Stimulated activated naive B cell treated with anti-CD40 and anti-IgM and Interleukin-4, amounts not matched to agents 10 μg/mL and 1 μg/mL and 100 μg/mL, for 72 hours (primary cell): ENCODE results near the gene SHOX.

ENCODE experiments used
- ATAC-seq, 2 donors: fragments of 150-1000 bp; cut with Tn5 transposase; replicated peaks; 2 replicates each; pipeline ENCODE4 v1.10.0; 2021; ENCODE audit warnings: moderate library complexity in 1 of 2
- DNase-seq: peaks from one replicate; pipeline ENCODE4 v3.0.0; 2021
- H3K27ac Mint-ChIP-seq: one replicate; pipeline ENCODE4 v1.8.0; 2022; ENCODE audit warnings: mild to moderate bottlenecking, mixed read lengths
- H3K27me3 Mint-ChIP-seq, 2 donors: one replicate each; pipeline ENCODE4 v1.8.0; 2022; ENCODE audit warnings: mixed read lengths in 2 of 2
- H3K36me3 Mint-ChIP-seq, 2 donors: one replicate each; pipeline ENCODE4 v1.8.0; 2022; ENCODE audit warnings: mixed read lengths in 2 of 2, mild to moderate bottlenecking in 1 of 2
- H3K4me1 Mint-ChIP-seq, 2 donors: one replicate each; pipeline ENCODE4 v1.8.0; 2022; ENCODE audit warnings: mixed read lengths in 2 of 2, mild to moderate bottlenecking in 1 of 2
- H3K4me3 Mint-ChIP-seq, 2 donors: one replicate each; pipeline ENCODE4 v1.8.0; 2022; ENCODE audit warnings: mild to moderate bottlenecking in 2 of 2, mixed read lengths in 2 of 2, moderate library complexity in 1 of 2
- H3K9me3 Mint-ChIP-seq, 2 donors: one replicate each; pipeline ENCODE4 v1.8.0; 2022; ENCODE audit warnings: mixed read lengths in 2 of 2, mild to moderate bottlenecking in 1 of 2

Gene SHOX

DNA sequence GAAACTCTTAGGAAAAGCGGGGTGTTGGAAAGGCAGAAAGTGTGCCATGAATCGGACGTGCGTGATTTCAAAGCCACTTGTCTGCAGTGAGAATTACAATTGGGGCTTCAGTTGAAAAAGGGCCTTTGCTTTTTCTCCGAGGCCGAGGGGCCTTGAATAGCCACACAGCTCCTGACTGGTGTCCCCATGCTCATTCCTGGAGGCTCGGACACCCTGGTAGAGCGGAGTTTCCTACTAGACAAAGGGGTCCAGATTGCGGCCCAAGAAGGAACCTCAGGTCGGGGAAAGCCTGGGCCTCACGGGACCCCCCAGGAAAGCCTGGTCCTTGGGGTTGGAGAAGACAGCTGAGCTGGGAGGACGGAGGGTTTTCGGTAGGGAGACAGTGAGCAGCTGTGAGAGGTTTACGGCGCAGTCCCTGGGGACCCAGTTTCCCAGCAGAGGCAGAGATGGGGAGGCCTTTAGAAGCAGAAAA is 3.0 kb upstream of the SHOX start:
- DNase-seq (no peak), ATAC-seq (peak in 1 of 2 donors; percentile 22)
- no peak overlapping the region for H3K4me3 Mint-ChIP-seq
- H3K9me3 Mint-ChIP-seq, result peaks cover 6 to 8% of the 10 kb centered on the region in 2 donors
- peaks cover 69 to 93% of the 10 kb centered on the region in 2 donors for H3K27me3 Mint-ChIP-seq
- peak overlapping the region; percentile 14 for H3K27ac Mint-ChIP-seq
- H3K4me1 Mint-ChIP-seq, result peaks cover 29 to 49% of the 10 kb centered on the region in 2 donors
- H3K36me3 Mint-ChIP-seq, result peaks cover 2 to 7% of the 10 kb centered on the region in 2 donors

DNA sequence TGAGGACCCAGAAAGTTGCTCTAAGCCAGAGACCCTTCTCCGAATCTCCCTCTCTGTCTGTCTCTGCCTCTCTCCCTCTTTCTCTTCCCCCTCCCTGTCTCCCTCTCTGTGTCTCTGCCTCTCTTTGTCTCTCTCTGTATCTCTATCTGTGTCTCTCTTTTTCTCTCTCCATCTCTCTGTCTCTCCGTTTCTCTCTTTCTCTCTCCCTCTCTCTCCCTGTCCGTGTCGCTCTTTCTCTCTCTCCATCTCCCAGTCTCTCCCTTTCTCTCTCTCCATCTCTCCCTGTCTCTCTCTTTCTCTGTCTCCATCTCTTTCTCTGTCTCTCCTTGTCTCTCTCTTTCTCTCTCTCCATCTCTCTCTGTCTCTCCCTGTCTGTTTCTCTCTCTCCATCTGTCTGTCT is 2.6 kb upstream of the SHOX start:
- no peak for ATAC-seq
- H3K36me3 Mint-ChIP-seq, result peaks cover 2 to 7% of the 10 kb centered on the region in 2 donors
- peaks cover 69 to 93% of the 10 kb centered on the region in 2 donors for H3K27me3 Mint-ChIP-seq
- no peak for DNase-seq
- H3K4me3 Mint-ChIP-seq, result no peak overlapping the region
- peaks cover 26 to 49% of the 10 kb centered on the region in 2 donors for H3K4me1 Mint-ChIP-seq
- peaks cover 6 to 8% of the 10 kb centered on the region in 2 donors for H3K9me3 Mint-ChIP-seq
- H3K27ac Mint-ChIP-seq, result no peak overlapping the region

GRCh38 chrX:629230-630006 is 1.2 kb upstream of the SHOX start:
- ATAC-seq, result no peak
- H3K27ac Mint-ChIP-seq, result peak overlapping the region; percentile 37
- H3K27me3 Mint-ChIP-seq, result peaks cover 73 to 96% of the 10 kb centered on the region in 2 donors
- H3K4me1 Mint-ChIP-seq, result peaks cover 24 to 41% of the 10 kb centered on the region in 2 donors
- peak overlapping the region in 1 of 2 donors; percentile 36 for H3K4me3 Mint-ChIP-seq
- peaks cover 2 to 7% of the 10 kb centered on the region in 2 donors for H3K36me3 Mint-ChIP-seq
- peaks cover 6 to 8% of the 10 kb centered on the region in 2 donors for H3K9me3 Mint-ChIP-seq
- DNase-seq, result no peak

GRCh38 chrX:630007-630611 is 482 bp upstream of the SHOX start:
- ATAC-seq (no peak), DNase-seq (no peak)
- Mint-ChIP-seq H3K27me3 (peaks cover 68 to 93% of the 10 kb centered on the region in 2 donors), H3K27ac (peak overlapping the region; percentile 87), H3K9me3 (peaks cover 6 to 8% of the 10 kb centered on the region in 2 donors), H3K36me3 (peaks cover 2 to 7% of the 10 kb centered on the region in 2 donors), H3K4me3 (peak overlapping the region in 1 of 2 donors; percentile 28), H3K4me1 (peaks cover 23 to 38% of the 10 kb centered on the region in 2 donors)

DNA sequence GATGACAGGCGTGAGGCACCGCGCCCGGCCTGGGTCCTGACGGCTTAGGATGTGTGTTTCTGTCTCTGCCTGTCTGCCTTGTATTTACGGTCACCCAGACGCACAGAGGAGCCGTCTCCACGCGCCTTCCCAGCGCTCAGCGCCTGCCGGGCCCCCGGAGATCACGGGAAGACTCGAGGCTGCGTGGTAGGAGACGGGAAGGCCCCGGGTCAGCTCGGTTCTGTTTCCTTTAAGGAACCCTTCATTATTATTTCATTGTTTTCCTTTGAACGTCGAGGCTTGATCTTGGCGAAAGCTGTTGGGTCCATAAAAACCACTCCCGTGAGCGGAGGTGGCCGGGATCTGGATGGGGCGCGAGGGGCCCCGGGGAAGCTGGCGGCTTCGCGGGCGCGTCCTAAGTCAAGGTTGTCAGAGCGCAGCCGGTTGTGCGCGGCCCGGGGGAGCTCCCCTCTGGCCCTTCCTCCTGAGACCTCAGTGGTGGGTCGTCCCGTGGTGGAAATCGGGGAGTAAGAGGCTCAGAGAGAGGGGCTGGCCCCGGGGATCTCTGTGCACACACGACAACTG is 1.3 kb downstream of the SHOX start:
- H3K27me3 Mint-ChIP-seq, result peaks cover 61 to 86% of the 10 kb centered on the region in 2 donors
- H3K36me3 Mint-ChIP-seq, result peaks cover 0 to 2% of the 10 kb centered on the region in 2 donors
- H3K4me1 Mint-ChIP-seq, result peaks cover 20 to 34% of the 10 kb centered on the region in 2 donors
- ATAC-seq (no peak), DNase-seq (no peak)
- peak overlapping the region; percentile 89 for H3K27ac Mint-ChIP-seq
- peaks cover under 1 to 2% of the 10 kb centered on the region in 2 donors for H3K9me3 Mint-ChIP-seq
- peak overlapping the region in 1 of 2 donors; percentile 37 for H3K4me3 Mint-ChIP-seq

GRCh38 chrX:632366-633042 is 1.9 kb downstream of the SHOX start:
- H3K27me3 Mint-ChIP-seq, result peaks cover 59 to 85% of the 10 kb centered on the region in 2 donors
- no peaks in the 10 kb centered on the region for H3K9me3 Mint-ChIP-seq
- H3K36me3 Mint-ChIP-seq, result no peaks in the 10 kb centered on the region
- no peak for DNase-seq
- peaks cover 23 to 36% of the 10 kb centered on the region in 2 donors for H3K4me1 Mint-ChIP-seq
- peak overlapping the region; percentile 89 for H3K27ac Mint-ChIP-seq
- ATAC-seq, result no peak
- H3K4me3 Mint-ChIP-seq, result no peak overlapping the region

- Mint-ChIP-seq H3K4me1 (peaks cover 26 to 37% of the 10 kb centered on the region in 2 donors), H3K27ac (peak overlapping the region; percentile 89), H3K4me3 (no peak overlapping the region), H3K9me3 (no peaks in the 10 kb centered on the region), H3K36me3 (no peaks in the 10 kb centered on the region), H3K27me3 (peaks cover 61 to 85% of the 10 kb centered on the region in 2 donors)
- DNase-seq (no peak), ATAC-seq (no peak)
These were observed 2.7 kb downstream of the SHOX start for GRCh38 chrX:633043-633984.

DNA sequence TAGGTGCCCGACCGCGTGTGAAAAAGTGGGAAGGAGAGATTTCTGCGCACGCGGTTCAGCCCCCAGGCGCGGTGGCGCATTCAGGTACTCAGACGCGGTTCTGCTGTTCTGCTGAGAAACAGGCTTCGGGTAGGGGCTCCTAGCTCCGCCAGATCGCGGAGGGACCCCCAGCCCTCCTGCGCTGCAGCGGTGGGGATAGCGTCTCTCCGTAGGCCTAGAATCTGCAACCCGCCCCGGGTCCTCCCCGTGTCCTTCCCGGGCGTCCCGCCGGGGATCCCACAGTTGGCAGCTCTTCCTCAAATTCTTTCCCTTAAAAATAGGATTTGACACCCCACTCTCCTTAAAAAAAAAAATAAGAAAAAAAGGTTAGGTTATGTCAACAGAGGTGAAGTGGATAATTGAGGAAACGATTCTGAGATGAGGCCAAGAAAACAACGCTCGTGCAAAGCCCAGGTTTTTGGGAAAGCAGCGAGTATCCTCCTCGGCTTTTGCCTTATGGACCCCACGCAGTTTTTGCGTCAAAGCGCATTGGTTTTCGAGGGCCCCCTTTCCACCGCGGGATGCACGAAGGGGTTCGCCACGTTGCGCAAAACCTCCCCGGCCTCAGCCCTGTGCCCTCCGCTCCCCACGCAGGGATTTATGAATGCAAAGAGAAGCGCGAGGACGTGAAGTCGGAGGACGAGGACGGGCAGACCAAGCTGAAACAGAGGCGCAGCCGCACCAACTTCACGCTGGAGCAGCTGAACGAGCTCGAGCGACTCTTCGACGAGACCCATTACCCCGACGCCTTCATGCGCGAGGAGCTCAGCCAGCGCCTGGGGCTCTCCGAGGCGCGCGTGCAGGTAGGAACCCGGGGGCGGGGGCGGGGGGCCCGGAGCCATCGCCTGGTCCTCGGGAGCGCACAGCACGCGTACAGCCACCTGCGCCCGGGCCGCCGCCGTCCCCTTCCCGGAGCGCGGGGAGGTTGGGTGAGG is 3.7 kb downstream of the SHOX start:
- Mint-ChIP-seq H3K27me3 (peaks cover 65 to 85% of the 10 kb centered on the region in 2 donors), H3K36me3 (no peaks in the 10 kb centered on the region), H3K9me3 (no peaks in the 10 kb centered on the region), H3K4me3 (no peak overlapping the region), H3K27ac (peak overlapping the region; percentile 86), H3K4me1 (peaks cover 22 to 38% of the 10 kb centered on the region in 2 donors)
- no peak for ATAC-seq
- DNase-seq, result no peak

DNA sequence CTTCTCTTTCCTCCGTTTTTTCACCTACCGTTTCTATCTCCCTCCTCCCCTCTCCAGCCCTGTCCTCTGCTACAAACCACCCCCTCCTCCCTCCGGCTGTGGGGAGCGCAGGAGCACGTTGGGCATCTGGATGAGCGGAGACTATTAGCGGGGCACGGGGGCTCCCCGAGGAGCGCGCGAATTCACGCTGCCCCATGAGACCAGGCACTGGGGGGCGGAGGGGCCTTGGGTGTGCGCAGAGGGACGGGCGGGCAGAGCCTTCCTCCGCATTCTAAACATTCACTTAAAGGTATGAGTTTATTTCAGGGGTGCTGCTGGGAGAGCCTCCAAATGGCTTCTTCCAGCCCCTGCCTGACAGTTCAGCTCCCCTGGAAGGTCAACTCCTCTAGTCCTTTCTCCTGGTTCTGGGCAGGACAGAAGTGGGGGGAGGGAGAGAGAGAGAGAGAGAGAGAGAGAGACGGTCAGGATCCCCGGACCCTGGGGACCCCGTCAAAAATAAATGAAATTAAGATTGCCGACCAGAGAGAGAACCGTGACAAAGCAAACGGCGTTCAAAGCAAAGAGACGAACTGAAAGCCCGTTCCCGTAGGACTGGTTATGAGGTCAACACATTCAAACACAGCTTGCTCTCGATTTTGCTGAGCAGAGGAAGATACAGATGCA is 5.0 kb downstream of the SHOX start:
- Mint-ChIP-seq H3K27ac (peak overlapping the region; percentile 91), H3K4me1 (peaks cover 18 to 33% of the 10 kb centered on the region in 2 donors), H3K4me3 (peak overlapping the region; percentile 37 to 64), H3K36me3 (no peaks in the 10 kb centered on the region), H3K9me3 (no peaks in the 10 kb centered on the region), H3K27me3 (peaks cover 68 to 86% of the 10 kb centered on the region in 2 donors)
- ATAC-seq (no peak), DNase-seq (no peak)

DNA sequence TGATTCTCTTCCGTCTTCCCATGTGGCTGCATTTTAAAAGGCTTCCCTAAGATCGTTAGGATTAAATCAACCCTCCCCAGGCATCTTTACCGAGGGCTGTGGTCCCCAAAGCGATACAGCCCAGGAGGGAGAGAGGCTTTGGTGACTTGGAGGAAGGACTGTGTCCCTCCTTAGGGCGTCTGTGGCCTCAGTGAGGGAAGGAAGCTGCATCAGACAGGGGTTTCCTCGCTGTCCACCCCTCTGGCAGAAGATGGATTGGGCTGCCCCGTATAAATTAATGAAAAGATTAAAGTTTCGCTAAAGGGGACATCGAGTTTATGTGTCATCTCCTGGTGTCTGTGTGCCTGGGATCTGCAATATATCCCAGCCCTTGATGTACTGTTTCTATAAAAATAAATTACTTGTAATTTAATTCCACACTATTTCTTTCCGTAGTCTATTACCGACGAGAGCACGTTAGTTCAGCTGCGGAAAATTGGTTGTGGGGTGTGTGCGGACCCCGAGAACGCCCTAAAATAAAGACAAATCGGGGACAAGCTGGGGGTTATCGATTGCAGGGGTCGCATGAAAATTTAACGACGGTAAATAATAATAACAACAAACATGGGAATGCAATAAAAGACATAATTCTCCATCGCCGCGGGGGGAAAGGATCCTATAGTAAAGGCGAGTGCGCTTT is 6.5 kb downstream of the SHOX start:
- H3K9me3 Mint-ChIP-seq, result no peaks in the 10 kb centered on the region
- DNase-seq (no peak), ATAC-seq (no peak)
- peaks cover 66 to 88% of the 10 kb centered on the region in 2 donors for H3K27me3 Mint-ChIP-seq
- no peaks in the 10 kb centered on the region for H3K36me3 Mint-ChIP-seq
- peaks cover 15 to 23% of the 10 kb centered on the region in 2 donors for H3K4me1 Mint-ChIP-seq
- H3K4me3 Mint-ChIP-seq, result peak overlapping the region in 1 of 2 donors; percentile 17
- peak overlapping the region; percentile 44 for H3K27ac Mint-ChIP-seq

- Mint-ChIP-seq H3K27ac (peak overlapping the region; percentile 44), H3K9me3 (no peaks in the 10 kb centered on the region), H3K36me3 (no peaks in the 10 kb centered on the region), H3K4me3 (peak overlapping the region in 1 of 2 donors; percentile 39), H3K4me1 (peaks cover 15 to 19% of the 10 kb centered on the region in 2 donors), H3K27me3 (peaks cover 67 to 88% of the 10 kb centered on the region in 2 donors)
- DNase-seq (no peak), ATAC-seq (no peak)
These were observed 7.3 kb downstream of the SHOX start for GRCh38 chrX:637660-638481.
